Hepatocyte (in vitro differentiated cells): ENCODE measurements around the gene P4HB. TPM values are rescaled to one million over a fixed set of nuclear protein-coding genes. Genes with fewer than 3 reads are reported as not detected.

Source experiments
- DNase-seq: peaks from one replicate; pipeline ENCODE4 v3.0.0-alpha.2; 2016; ENCODE audit warnings: low spot score
- H2AFZ ChIP-seq: fragments of 200-600 bp; sonication (generic); 2 replicates; pipeline ENCODE4 v1.6.0; 2016; ENCODE audit warnings: antibody characterized with exemption, mild to moderate bottlenecking
- H3K27ac ChIP-seq: fragments of 200-600 bp; sonication (generic); 2 replicates; pipeline ENCODE4 v1.5.1; 2016; ENCODE audit warnings: mild to moderate bottlenecking
- H3K27me3 ChIP-seq: fragments of 200-600 bp; sonication (generic); 2 replicates; pipeline ENCODE4 v1.6.1; 2016
- H3K36me3 ChIP-seq: fragments of 200-600 bp; sonication (generic); replicated peaks from 2 replicates; pipeline ENCODE4 v1.5.1; 2016; ENCODE audit warnings: low read depth; ENCODE audit not compliant: insufficient read depth
- H3K4me1 ChIP-seq: fragments of 200-600 bp; sonication (generic); 2 replicates; pipeline ENCODE4 v1.5.1; 2016; ENCODE audit warnings: mild to moderate bottlenecking, moderate library complexity; ENCODE audit not compliant: insufficient read depth
- H3K4me2 ChIP-seq: fragments of 200-600 bp; sonication (generic); 2 replicates; pipeline ENCODE4 v1.6.0; 2016
- H3K4me3 ChIP-seq: fragments of 200-600 bp; sonication (generic); 2 replicates; pipeline ENCODE4 v1.5.1; 2016; ENCODE audit warnings: mild to moderate bottlenecking
- H3K79me2 ChIP-seq: fragments of 200-600 bp; sonication (generic); 2 replicates; pipeline ENCODE4 v1.6.0; 2017; ENCODE audit warnings: mild to moderate bottlenecking
- H3K9me2 ChIP-seq: fragments of 200-600 bp; sonication (generic); replicated peaks from 2 replicates; pipeline ENCODE4 v1.6.0; 2017; ENCODE audit warnings: mild to moderate bottlenecking; ENCODE audit not compliant: insufficient read depth
- H3K9me3 ChIP-seq: fragments of 200-600 bp; sonication (generic); 2 replicates; pipeline ENCODE4 v1.5.1; 2016; ENCODE audit warnings: low read depth, mild to moderate bottlenecking
- H4K20me1 ChIP-seq: fragments of 200-600 bp; sonication (generic); 2 replicates; pipeline ENCODE4 v1.6.0; 2016; ENCODE audit warnings: mild to moderate bottlenecking; ENCODE audit not compliant: insufficient read depth, poor library complexity, severe bottlenecking
- EZH2 ChIP-seq: fragments of 200-600 bp; sonication (generic); IDR thresholded peaks from 2 replicates; pipeline ENCODE4 v1.6.1; 2016; ENCODE audit warnings: antibody characterized with exemption, mild to moderate bottlenecking, borderline replicate concordance
- EZH2phosphoT487 ChIP-seq: fragments of 200-600 bp; sonication (generic); IDR thresholded peaks from one replicate; pipeline ENCODE4 v1.6.1; 2018; ENCODE audit warnings: antibody characterized with exemption, mild to moderate bottlenecking, low read depth, moderate library complexity; ENCODE audit not compliant: unreplicated experiment, severe bottlenecking
- WGBS: methylation state at CpG from one replicate; pipeline ENCODE4 v1.1.6; 2016; ENCODE audit warnings: low lambda C conversion rate; ENCODE audit errors: missing lambda C conversion rate; 5-methylcytosine and 5-hydroxymethylcytosine counted together
- polyA plus RNA-seq: library from polyadenylated mRNA; unstranded; fragments of >200 nt; fragmentation: Nextera tagmentation; extraction: Ambion mirVana; gene quantifications from 2 replicates; pipeline ENCODE4 v1.2.1, GENCODE V29; 2016
- total RNA-seq: library from RNA; depleted of rRNA; stranded (reverse); fragments of >200 nt; gene quantifications from 2 replicates; pipeline ENCODE4 v1.2.3, GENCODE V29; 2014
- TF ChIP-seq, protein P1 (sequence below): fragments of 200-600 bp; sonication (generic); IDR thresholded peaks from 2 replicates; pipeline ENCODE4 v1.5.1; 2016; ENCODE audit warnings: antibody characterized with exemption, mild to moderate bottlenecking; ENCODE audit not compliant: poor library complexity

P4HB gene
- total and polyA plus RNA-seq, 2 experiments from 2014 or later = 1,240 to 1,316 TPM

DNA sequence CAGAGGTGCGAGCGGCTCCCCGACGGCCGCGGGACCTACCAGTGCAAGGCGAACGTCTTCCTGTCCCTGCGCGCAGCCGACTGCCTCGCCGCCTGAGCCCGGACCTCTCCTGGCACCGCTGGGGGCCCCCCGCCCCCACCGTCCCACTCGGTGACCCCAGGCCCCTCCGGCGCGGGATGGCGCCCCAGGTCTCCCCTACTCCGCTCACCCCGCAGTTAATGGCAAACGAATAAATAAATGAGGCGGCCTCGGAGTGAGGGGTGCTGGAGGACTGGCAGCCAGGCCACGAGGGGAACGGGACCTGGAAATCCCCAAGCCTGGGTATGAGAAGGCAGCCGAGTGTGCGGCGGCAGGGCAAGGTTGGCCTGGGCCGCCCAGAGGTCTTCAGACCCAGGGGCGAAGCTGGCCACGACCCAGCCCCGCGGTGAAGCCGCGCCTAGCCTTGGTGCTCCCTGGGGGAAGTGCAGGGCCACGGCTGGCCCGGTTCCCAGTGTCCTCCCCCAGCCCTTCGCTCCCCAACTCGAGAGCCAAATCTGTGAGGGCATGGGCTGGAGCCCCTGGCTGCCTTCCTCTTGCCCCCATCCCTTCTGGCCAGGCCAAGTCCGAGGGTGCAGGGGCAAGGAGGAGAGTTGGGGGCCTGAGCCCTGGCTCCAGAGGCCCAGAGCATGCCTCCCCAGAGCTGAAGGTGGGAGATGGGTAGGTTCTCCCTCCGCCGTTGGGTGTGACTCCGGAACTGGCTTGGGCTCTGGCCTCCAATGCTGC lies 42.5 kb upstream of the P4HB start:
- Histone ChIP-seq H4K20me1 (peaks cover 3% of the 10 kb centered on the region), H3K79me2 (no peaks in the 10 kb centered on the region), H3K9me3 (no peaks in the 10 kb centered on the region), H3K4me2 (peak overlapping the region; percentile 91), H3K36me3 (no peaks in the 10 kb centered on the region), H3K27ac (no peak overlapping the region), H2AFZ (no peak overlapping the region), H3K27me3 (no peaks in the 10 kb centered on the region), H3K9me2 (no peaks in the 10 kb centered on the region), H3K4me3 (no peak overlapping the region), H3K4me1 (peaks cover 11% of the 10 kb centered on the region)
- WGBS = 75% methylated on average over 26 of the region's 47 CpGs
- DNase-seq = no peak
- TF ChIP-seq, protein P1, sequence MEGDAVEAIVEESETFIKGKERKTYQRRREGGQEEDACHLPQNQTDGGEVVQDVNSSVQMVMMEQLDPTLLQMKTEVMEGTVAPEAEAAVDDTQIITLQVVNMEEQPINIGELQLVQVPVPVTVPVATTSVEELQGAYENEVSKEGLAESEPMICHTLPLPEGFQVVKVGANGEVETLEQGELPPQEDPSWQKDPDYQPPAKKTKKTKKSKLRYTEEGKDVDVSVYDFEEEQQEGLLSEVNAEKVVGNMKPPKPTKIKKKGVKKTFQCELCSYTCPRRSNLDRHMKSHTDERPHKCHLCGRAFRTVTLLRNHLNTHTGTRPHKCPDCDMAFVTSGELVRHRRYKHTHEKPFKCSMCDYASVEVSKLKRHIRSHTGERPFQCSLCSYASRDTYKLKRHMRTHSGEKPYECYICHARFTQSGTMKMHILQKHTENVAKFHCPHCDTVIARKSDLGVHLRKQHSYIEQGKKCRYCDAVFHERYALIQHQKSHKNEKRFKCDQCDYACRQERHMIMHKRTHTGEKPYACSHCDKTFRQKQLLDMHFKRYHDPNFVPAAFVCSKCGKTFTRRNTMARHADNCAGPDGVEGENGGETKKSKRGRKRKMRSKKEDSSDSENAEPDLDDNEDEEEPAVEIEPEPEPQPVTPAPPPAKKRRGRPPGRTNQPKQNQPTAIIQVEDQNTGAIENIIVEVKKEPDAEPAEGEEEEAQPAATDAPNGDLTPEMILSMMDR = no peak
- TF ChIP-seq EZH2phosphoT487 (no peak), EZH2 (peak; percentile 11)

- Histone ChIP-seq H3K4me3 (no peak within 1 kb of the TSS), H3K9me2 (no peaks in the 10 kb centered on the region), H2AFZ (no peak within 1 kb of the TSS), H3K79me2 (no peaks in the 10 kb centered on the region), H3K27me3 (no peaks in the 10 kb centered on the region), H4K20me1 (peaks cover 3% of the 10 kb centered on the region), H3K9me3 (no peaks in the 10 kb centered on the region), H3K4me2 (peak within 1 kb of the TSS; percentile 91), H3K36me3 (no peaks in the 10 kb centered on the region), H3K4me1 (peaks cover 11% of the 10 kb centered on the region), H3K27ac (no peak within 1 kb of the TSS)
- 3% methylated on average over 42 of the region's 79 CpGs for WGBS
- DNase-seq = peak; percentile 68
- TF ChIP-seq EZH2phosphoT487 (no peak), EZH2 (peak; percentile 62)
Observed at GRCh38 chr17:81902023-81902652, 41.8 kb upstream of the P4HB start, which contains the start of gene NPB. NPB (plus strand) TSS chr17:81902238; CDS start chr17:81902278, 40 bp downstream.

DNA sequence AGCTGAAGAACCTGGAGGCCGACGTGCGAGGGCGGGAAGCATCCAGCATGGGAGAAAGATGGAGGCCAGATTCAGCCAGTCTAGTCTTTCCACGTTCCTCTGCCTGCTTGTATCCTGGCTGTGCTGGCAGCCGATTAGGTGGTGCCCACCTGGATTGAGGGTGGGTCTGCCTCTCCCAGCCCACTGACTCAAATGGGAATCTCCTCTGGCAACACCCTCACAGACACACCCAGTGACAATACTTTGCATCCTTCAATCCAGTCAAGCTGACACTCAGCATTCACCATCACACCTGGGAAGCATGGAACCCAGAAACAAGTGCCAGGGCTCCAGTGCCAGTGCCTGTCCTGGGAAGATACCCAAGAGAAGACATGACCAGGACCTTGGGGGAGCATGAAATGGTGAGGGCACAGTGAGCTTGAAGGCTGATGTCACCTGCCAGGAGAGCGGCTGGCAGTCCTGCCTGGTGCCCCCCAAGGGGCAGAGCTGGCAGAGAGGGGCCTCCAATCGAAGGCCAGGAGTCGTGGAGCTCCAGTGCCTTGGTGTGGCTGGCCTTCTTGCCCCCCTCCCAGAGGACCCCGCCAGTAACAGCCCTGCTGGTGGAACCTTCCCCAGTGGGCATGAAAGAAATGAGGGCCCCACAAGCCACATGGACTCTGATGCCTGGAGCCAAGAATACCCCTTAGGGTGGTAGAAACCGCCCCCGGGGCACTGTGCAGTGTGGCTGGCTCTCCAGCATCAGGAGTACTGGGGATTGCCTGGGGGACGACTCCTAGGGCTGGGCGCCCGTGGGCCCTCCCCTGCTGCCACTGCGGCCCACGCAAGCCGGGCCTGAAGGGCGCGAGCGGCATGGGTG lies 41.1 kb upstream of the P4HB start:
- no peak for DNase-seq
- Histone ChIP-seq H3K4me1 (peaks cover 11% of the 10 kb centered on the region), H4K20me1 (peaks cover 3% of the 10 kb centered on the region), H3K79me2 (no peaks in the 10 kb centered on the region), H3K36me3 (no peaks in the 10 kb centered on the region), H3K4me3 (no peak overlapping the region), H3K9me2 (no peaks in the 10 kb centered on the region), H3K27me3 (no peaks in the 10 kb centered on the region), H2AFZ (no peak overlapping the region), H3K27ac (no peak overlapping the region), H3K4me2 (peak overlapping the region; percentile 91), H3K9me3 (no peaks in the 10 kb centered on the region)
- TF ChIP-seq EZH2 (no peak), EZH2phosphoT487 (no peak)
- TF ChIP-seq, protein P1 = no peak
- WGBS = 67% methylated on average over 16 of the region's 21 CpGs
